HuH-7.5 (cell line): Measurements from ENCODE around the gene EIF6.

Experiments used
- DNase-seq: peaks from one replicate; pipeline ENCODE4 v3.0.0; 2011; ENCODE audit warnings: low spot score

The EIF6 gene

GRCh38 chr20:35293303-35294292, 9.0 kb upstream of the EIF6 start:
- no peak for DNase-seq

- no peak for DNase-seq
These were observed 8.1 kb upstream of the EIF6 start for GRCh38 chr20:35292504-35293285.

GRCh38 chr20:35291654-35292503, 7.3 kb upstream of the EIF6 start, which contains the start of gene FAM83C:
FAM83C (minus strand) TSS chr20:35292425; CDS start chr20:35292304, 121 bp downstream.
- peak; percentile 17 for DNase-seq

- DNase-seq = peak; percentile 22
These were observed 6.4 kb upstream of the EIF6 start for GRCh38 chr20:35290887-35291417.

GRCh38 chr20:35290186-35290886, 5.8 kb upstream of the EIF6 start:
- DNase-seq = peak; percentile 20

GRCh38 chr20:35288325-35289060, 3.9 kb upstream of the EIF6 start:
- DNase-seq = no peak

- no peak for DNase-seq
These were observed 3.1 kb upstream of the EIF6 start for GRCh38 chr20:35287509-35288324.

- DNase-seq = no peak
These were observed 2.4 kb upstream of the EIF6 start for GRCh38 chr20:35286899-35287508.

GRCh38 chr20:35286077-35286898, 1.7 kb upstream of the EIF6 start:
- DNase-seq = peak; percentile 96

- DNase-seq = no peak
These were observed 1.2 kb upstream of the EIF6 start for GRCh38 chr20:35285806-35286076.

- DNase-seq = no peak
These were observed 627 bp upstream of the EIF6 start for GRCh38 chr20:35284992-35285805.

GRCh38 chr20:35283441-35284266, 918 bp downstream of the EIF6 start:
- no peak for DNase-seq

GRCh38 chr20:35281506-35282101, 3.0 kb downstream of the EIF6 start:
- DNase-seq = no peak

- no peak for DNase-seq
These were observed 4.0 kb downstream of the EIF6 start for GRCh38 chr20:35280523-35280922.

- no peak for DNase-seq
These were observed 4.9 kb downstream of the EIF6 start for GRCh38 chr20:35279533-35280174.

- no peak for DNase-seq
These were observed 5.5 kb downstream of the EIF6 start for GRCh38 chr20:35279040-35279439.
